ENCODE data around the gene AQR. TPM values are rescaled to one million over a fixed set of nuclear protein-coding genes. Genes with fewer than 3 reads are reported as not detected.
A peak's percentile ranks its signal among the peaks of the same experiment; 100 is the strongest.

The AQR gene
- 13.2 TPM for polyA plus RNA-seq (2013, experiment 1 of 2)
- polyA plus RNA-seq (2013, experiment 2 of 2), result 11.4 TPM

DNA sequence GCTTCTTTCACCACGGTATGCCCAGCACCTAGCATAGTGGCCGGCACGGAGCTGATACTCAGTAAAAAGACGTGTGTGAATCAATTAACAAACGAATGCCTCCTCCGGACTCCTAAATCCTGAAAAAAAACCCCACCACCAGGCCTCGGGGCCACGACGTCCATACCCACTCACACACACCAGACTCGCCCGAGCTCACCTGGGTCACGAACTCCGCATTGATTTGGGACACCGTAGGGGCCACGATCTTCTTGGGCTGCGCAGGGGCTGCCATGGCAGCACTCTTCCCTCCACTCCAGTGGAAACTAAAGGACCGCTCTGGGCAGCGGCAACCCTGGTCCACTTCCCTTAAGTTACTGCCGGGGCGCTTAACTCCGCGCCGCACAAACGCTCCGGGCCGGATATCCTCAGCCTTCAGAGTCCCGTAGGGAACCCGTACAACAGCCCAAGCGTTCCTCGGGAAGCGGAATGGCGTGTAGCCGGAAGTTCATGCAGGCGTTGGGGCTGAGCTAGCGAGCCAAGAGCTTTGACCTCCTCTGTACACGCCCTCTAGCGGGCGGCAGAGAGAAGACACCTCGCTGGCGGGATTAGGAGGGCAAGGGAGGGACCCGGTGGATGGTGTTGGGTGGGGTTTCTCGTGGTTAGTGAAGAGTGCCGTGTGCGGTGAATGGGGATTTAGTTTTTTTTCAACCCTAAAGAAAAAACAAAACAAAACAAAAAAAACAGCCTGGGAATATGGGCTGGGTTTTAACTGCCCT is at the start of gene AQR:
Gene AQR (minus strand): TSS at position 403 of the 758 bp plus-strand sequence. CDS start 129 bp downstream, at position 274.
- no peak within 1 kb of the TSS for H2BK120ac ChIP-seq (ENCODE audit: low read depth, low read length)
- no peaks in the 10 kb centered on the region for H3K36me3 ChIP-seq (ENCODE audit: control insufficient read depth in 1 of 2, insufficient read depth in 2 of 2, low read depth in 1 of 2, low read length in 2 of 2)
- no peaks in the 10 kb centered on the region for H3K9me3 ChIP-seq (ENCODE audit: control insufficient read depth, low read length)
- peaks cover 3% of the 10 kb centered on the region for H3K79me1 ChIP-seq (replicated peaks; ENCODE audit: low read length, poor library complexity, severe bottlenecking)
- H2AFZ ChIP-seq (ENCODE audit: low read depth, low read length), result peak within 1 kb of the TSS; percentile 97
- peak; percentile 98 for DNase-seq
- H3K9ac ChIP-seq (ENCODE audit: low read length), result peak within 1 kb of the TSS; percentile 98
- H3K18ac ChIP-seq (ENCODE audit: low read depth in 1 of 2, low read length in 2 of 2), result peak within 1 kb of the TSS; percentile 23 to 78
- peak within 1 kb of the TSS; percentile 98 to 99 for H3K4me3 ChIP-seq (ENCODE audit: insufficient read depth in 1 of 2, low read depth in 1 of 2, low read length in 2 of 2)
- H2BK12ac ChIP-seq (ENCODE audit: low read length in 2 of 2), result no peak within 1 kb of the TSS
- peak within 1 kb of the TSS; percentile 98 for H4K8ac ChIP-seq (ENCODE audit: low read length)
- H3K4me2 ChIP-seq (ENCODE audit: low read length, poor library complexity, severe bottlenecking), result peak within 1 kb of the TSS; percentile 85
- WGBS, result under 1% methylated on average over 36 of the region's 44 CpGs
- peak within 1 kb of the TSS; percentile 57 to 87 for H3K4ac ChIP-seq (ENCODE audit: low read depth in 1 of 2, low read length in 2 of 2)
- H3K23ac ChIP-seq (ENCODE audit: low read length in 2 of 2), result no peak within 1 kb of the TSS
- H2AK5ac ChIP-seq (ENCODE audit: low read length, severe bottlenecking), result no peak within 1 kb of the TSS
- H3K27ac ChIP-seq (ENCODE audit: low read length, poor library complexity, severe bottlenecking), result peak within 1 kb of the TSS; percentile 82
- H3K14ac ChIP-seq (ENCODE audit: low read length in 2 of 2), result peak within 1 kb of the TSS in 1 of 2 experiments; percentile 44
- H3K27me3 ChIP-seq (ENCODE audit: control insufficient read depth in 1 of 2, insufficient read depth in 1 of 2, low read length in 2 of 2), result no peaks in the 10 kb centered on the region
- H4K91ac ChIP-seq (ENCODE audit: low read length), result peak within 1 kb of the TSS; percentile 39
- H2BK5ac ChIP-seq (ENCODE audit: low read depth, low read length, poor library complexity, severe bottlenecking), result no peak within 1 kb of the TSS
- H2BK15ac ChIP-seq (ENCODE audit: low read depth, poor library complexity, severe bottlenecking), result no peak within 1 kb of the TSS
- peaks cover 8% of the 10 kb centered on the region for H3K4me1 ChIP-seq (ENCODE audit: control insufficient read depth, insufficient read depth, low read depth, low read length)

DNA sequence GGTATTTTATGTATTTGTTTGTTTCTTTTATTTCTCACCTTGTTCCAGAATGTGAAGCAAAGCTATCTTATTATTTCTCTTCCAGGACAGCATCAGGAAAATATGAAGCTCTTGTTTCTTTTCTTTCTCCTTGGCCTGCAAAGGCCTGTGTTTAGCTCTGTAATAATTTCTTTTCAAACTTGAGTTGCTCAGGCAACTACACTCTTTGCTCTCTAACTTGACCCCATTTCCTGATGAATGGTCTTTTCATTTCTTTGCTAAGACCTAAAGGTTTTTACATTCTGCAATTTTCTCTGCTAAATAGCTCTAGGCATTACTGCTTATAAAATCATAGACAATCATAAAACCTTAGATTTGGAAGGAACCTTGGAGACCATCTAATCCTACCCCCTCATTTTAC is 44.7 kb upstream of the AQR start:
- Histone ChIP-seq H2AFZ (ENCODE audit: low read depth, low read length) (no peak overlapping the region), H3K27ac (ENCODE audit: low read length, poor library complexity, severe bottlenecking) (no peak overlapping the region), H2BK12ac (ENCODE audit: low read length in 2 of 2) (no peak overlapping the region), H4K8ac (ENCODE audit: low read length) (no peak overlapping the region), H3K4ac (ENCODE audit: low read depth in 1 of 2, low read length in 2 of 2) (no peak overlapping the region), H3K4me1 (ENCODE audit: control insufficient read depth, insufficient read depth, low read depth, low read length) (no peaks in the 10 kb centered on the region), H3K9me3 (ENCODE audit: control insufficient read depth, low read length) (no peaks in the 10 kb centered on the region), H2BK120ac (ENCODE audit: low read depth, low read length) (no peak overlapping the region), H3K79me1 (replicated peaks; ENCODE audit: low read length, poor library complexity, severe bottlenecking) (no peaks in the 10 kb centered on the region), H3K36me3 (ENCODE audit: control insufficient read depth in 1 of 2, insufficient read depth in 2 of 2, low read depth in 1 of 2, low read length in 2 of 2) (no peaks in the 10 kb centered on the region), H2BK5ac (ENCODE audit: low read depth, low read length, poor library complexity, severe bottlenecking) (no peak overlapping the region), H3K4me2 (ENCODE audit: low read length, poor library complexity, severe bottlenecking) (no peak overlapping the region), H3K9ac (ENCODE audit: low read length) (no peak overlapping the region), H2AK5ac (ENCODE audit: low read length, severe bottlenecking) (no peak overlapping the region), H3K18ac (ENCODE audit: low read depth in 1 of 2, low read length in 2 of 2) (no peak overlapping the region), H4K91ac (ENCODE audit: low read length) (no peak overlapping the region), H3K14ac (ENCODE audit: low read length in 2 of 2) (no peak overlapping the region), H3K4me3 (ENCODE audit: insufficient read depth in 1 of 2, low read depth in 1 of 2, low read length in 2 of 2) (no peak overlapping the region), H2BK15ac (ENCODE audit: low read depth, poor library complexity, severe bottlenecking) (no peak overlapping the region), H3K27me3 (ENCODE audit: control insufficient read depth in 1 of 2, insufficient read depth in 1 of 2, low read length in 2 of 2) (no peaks in the 10 kb centered on the region), H3K23ac (ENCODE audit: low read length in 2 of 2) (no peak overlapping the region)
- peak; percentile 10 for DNase-seq

DNA sequence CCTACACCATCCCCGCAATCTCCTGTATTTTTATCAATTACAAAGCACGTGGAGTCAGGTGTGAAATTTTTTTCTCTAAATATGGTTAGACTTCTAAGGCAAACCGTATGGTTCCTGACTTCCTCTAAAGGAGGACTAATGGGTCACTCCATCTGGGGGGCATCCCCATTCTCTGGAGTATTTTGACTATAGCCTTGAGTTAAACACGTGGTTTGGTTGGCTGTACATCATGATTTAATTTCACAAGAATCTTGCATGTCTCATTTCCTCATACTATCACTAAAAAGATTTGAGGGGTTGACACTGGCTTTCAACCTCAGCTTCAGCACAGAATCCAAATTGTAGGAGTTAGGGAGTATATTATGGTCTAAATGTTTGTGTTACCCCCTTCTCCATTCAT is 43.8 kb upstream of the AQR start:
- no peak for DNase-seq
- Histone ChIP-seq H3K27me3 (ENCODE audit: control insufficient read depth in 1 of 2, insufficient read depth in 1 of 2, low read length in 2 of 2) (no peaks in the 10 kb centered on the region), H3K4me1 (ENCODE audit: control insufficient read depth, insufficient read depth, low read depth, low read length) (no peaks in the 10 kb centered on the region), H4K91ac (ENCODE audit: low read length) (no peak overlapping the region), H3K9ac (ENCODE audit: low read length) (no peak overlapping the region), H3K18ac (ENCODE audit: low read depth in 1 of 2, low read length in 2 of 2) (no peak overlapping the region), H2BK15ac (ENCODE audit: low read depth, poor library complexity, severe bottlenecking) (no peak overlapping the region), H3K23ac (ENCODE audit: low read length in 2 of 2) (no peak overlapping the region), H3K4me3 (ENCODE audit: insufficient read depth in 1 of 2, low read depth in 1 of 2, low read length in 2 of 2) (no peak overlapping the region), H3K27ac (ENCODE audit: low read length, poor library complexity, severe bottlenecking) (no peak overlapping the region), H2BK5ac (ENCODE audit: low read depth, low read length, poor library complexity, severe bottlenecking) (no peak overlapping the region), H2AK5ac (ENCODE audit: low read length, severe bottlenecking) (no peak overlapping the region), H4K8ac (ENCODE audit: low read length) (no peak overlapping the region), H3K4me2 (ENCODE audit: low read length, poor library complexity, severe bottlenecking) (no peak overlapping the region), H3K14ac (ENCODE audit: low read length in 2 of 2) (no peak overlapping the region), H2BK120ac (ENCODE audit: low read depth, low read length) (no peak overlapping the region), H3K79me1 (replicated peaks; ENCODE audit: low read length, poor library complexity, severe bottlenecking) (no peaks in the 10 kb centered on the region), H2AFZ (ENCODE audit: low read depth, low read length) (no peak overlapping the region), H3K4ac (ENCODE audit: low read depth in 1 of 2, low read length in 2 of 2) (no peak overlapping the region), H2BK12ac (ENCODE audit: low read length in 2 of 2) (no peak overlapping the region), H3K36me3 (ENCODE audit: control insufficient read depth in 1 of 2, insufficient read depth in 2 of 2, low read depth in 1 of 2, low read length in 2 of 2) (no peaks in the 10 kb centered on the region), H3K9me3 (ENCODE audit: control insufficient read depth, low read length) (no peaks in the 10 kb centered on the region)
- 42% methylated on average over 2 of the region's 4 CpGs for WGBS

DNA sequence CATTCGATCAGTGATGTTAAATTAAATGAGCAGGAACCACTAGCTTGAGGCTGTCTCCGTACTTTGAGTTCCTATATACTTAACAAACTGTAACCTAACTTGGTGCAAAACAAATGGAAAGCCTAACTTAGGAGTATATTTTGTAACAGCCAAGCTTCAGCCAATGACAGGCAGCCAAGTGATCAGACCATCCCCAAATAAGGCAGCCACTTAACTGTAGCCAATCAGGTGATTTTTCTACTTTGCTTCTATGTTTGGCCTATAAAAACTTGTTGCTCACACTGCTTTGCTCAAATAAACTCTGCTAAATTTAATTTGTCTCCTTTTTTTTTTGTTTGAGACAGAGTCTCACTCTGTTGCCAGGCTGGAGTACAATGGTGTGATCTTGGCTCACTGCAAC is 37.9 kb upstream of the AQR start:
- Histone ChIP-seq H3K9me3 (ENCODE audit: control insufficient read depth, low read length) (no peaks in the 10 kb centered on the region), H3K36me3 (ENCODE audit: control insufficient read depth in 1 of 2, insufficient read depth in 2 of 2, low read depth in 1 of 2, low read length in 2 of 2) (no peaks in the 10 kb centered on the region), H4K91ac (ENCODE audit: low read length) (no peak overlapping the region), H3K18ac (ENCODE audit: low read depth in 1 of 2, low read length in 2 of 2) (no peak overlapping the region), H3K79me1 (replicated peaks; ENCODE audit: low read length, poor library complexity, severe bottlenecking) (no peaks in the 10 kb centered on the region), H3K4ac (ENCODE audit: low read depth in 1 of 2, low read length in 2 of 2) (no peak overlapping the region), H2AK5ac (ENCODE audit: low read length, severe bottlenecking) (no peak overlapping the region), H2BK5ac (ENCODE audit: low read depth, low read length, poor library complexity, severe bottlenecking) (no peak overlapping the region), H4K8ac (ENCODE audit: low read length) (no peak overlapping the region), H3K14ac (ENCODE audit: low read length in 2 of 2) (no peak overlapping the region), H3K27me3 (ENCODE audit: control insufficient read depth in 1 of 2, insufficient read depth in 1 of 2, low read length in 2 of 2) (no peaks in the 10 kb centered on the region), H3K4me1 (ENCODE audit: control insufficient read depth, insufficient read depth, low read depth, low read length) (no peaks in the 10 kb centered on the region), H2BK120ac (ENCODE audit: low read depth, low read length) (peak overlapping the region; percentile 19), H3K23ac (ENCODE audit: low read length in 2 of 2) (no peak overlapping the region), H3K4me3 (ENCODE audit: insufficient read depth in 1 of 2, low read depth in 1 of 2, low read length in 2 of 2) (no peak overlapping the region), H2BK15ac (ENCODE audit: low read depth, poor library complexity, severe bottlenecking) (no peak overlapping the region), H3K4me2 (ENCODE audit: low read length, poor library complexity, severe bottlenecking) (no peak overlapping the region), H3K9ac (ENCODE audit: low read length) (no peak overlapping the region), H2BK12ac (ENCODE audit: low read length in 2 of 2) (no peak overlapping the region), H2AFZ (ENCODE audit: low read depth, low read length) (no peak overlapping the region), H3K27ac (ENCODE audit: low read length, poor library complexity, severe bottlenecking) (no peak overlapping the region)
- WGBS, result 94% methylated on average over 2 of the region's 2 CpGs
- DNase-seq, result no peak
